ENCODE data around the gene SPON1. TPM values are rescaled to one million over a fixed set of nuclear protein-coding genes. Genes with fewer than 3 reads are reported as not detected.

Gene SPON1
- total RNA-seq, 6 experiments from 2014 or later = not detected

DNA sequence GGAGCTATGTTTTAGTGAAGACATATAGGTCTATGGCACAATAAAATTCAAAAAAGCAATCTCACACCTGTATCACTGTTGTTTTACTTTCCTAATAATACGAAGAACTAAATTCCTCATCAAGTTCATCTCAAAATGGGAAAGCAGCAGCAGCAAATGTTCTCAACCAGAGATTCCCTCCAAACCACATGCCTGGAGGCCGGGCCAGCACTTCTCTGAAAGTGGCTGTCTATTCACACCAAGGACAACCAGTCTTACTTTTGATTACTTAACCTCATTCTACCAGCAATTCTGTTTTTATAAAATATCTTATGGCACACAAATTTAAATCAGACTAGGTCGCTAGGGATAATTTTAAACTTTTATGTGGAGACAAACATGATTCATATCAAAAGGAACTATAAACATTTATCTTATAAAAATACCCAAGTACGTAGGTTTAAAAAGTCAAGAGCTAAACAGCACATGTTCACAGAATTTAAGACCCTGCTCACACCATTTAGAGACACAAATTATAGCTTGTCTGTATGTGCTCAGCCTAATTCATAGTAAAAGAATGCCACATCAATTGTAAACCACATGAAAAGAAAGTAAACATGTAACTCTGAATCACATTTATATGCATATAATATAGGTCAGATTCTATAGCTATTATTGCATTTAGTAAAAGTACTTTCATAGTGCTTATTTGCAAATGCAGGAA, 350.4 kb downstream of the SPON1 start:
- TF ChIP-seq, protein P1, sequence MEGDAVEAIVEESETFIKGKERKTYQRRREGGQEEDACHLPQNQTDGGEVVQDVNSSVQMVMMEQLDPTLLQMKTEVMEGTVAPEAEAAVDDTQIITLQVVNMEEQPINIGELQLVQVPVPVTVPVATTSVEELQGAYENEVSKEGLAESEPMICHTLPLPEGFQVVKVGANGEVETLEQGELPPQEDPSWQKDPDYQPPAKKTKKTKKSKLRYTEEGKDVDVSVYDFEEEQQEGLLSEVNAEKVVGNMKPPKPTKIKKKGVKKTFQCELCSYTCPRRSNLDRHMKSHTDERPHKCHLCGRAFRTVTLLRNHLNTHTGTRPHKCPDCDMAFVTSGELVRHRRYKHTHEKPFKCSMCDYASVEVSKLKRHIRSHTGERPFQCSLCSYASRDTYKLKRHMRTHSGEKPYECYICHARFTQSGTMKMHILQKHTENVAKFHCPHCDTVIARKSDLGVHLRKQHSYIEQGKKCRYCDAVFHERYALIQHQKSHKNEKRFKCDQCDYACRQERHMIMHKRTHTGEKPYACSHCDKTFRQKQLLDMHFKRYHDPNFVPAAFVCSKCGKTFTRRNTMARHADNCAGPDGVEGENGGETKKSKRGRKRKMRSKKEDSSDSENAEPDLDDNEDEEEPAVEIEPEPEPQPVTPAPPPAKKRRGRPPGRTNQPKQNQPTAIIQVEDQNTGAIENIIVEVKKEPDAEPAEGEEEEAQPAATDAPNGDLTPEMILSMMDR (IDR thresholded peaks at IDR 0.05) = no peak
- Mint-ChIP-seq H3K4me1 (ENCODE audit: low read depth) (peaks cover 49% of the 10 kb centered on the region), H3K4me3 (peak overlapping the region; percentile 70), H3K36me3 (ENCODE audit: low read depth) (peaks cover 5% of the 10 kb centered on the region; the same call in 1 of the 2 replicates), H3K9me3 (no peaks in the 10 kb centered on the region), H3K27ac (peak overlapping the region; percentile 77), H3K27me3 (ENCODE audit: insufficient read depth) (no peaks in the 10 kb centered on the region; the same call in 1 of the 2 replicates)
- peak; percentile 64 for DNase-seq

DNA sequence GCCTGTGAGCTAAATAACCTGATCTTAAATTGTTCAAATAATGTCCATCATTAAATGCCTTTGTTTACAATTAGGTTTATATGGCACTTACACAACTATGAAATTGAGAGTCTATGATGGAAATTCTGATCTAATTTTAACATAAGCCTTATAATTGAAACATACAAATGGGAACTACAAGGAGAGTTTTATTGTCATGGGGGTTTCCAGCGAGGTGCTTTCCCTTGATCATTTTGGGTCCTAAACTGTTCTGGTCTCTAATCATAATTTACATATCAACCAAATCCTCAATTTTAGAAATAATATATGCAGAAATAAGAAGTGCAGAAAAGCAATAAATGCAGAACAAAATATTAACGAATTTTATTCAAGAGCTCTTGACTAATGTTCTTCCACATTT, 351.6 kb downstream of the SPON1 start:
- no peak overlapping the region for H3K4me3 Mint-ChIP-seq
- peaks cover 61% of the 10 kb centered on the region for H3K4me1 Mint-ChIP-seq (ENCODE audit: low read depth)
- no peak for DNase-seq
- no peaks in the 10 kb centered on the region; the same call in 1 of the 2 replicates for H3K27me3 Mint-ChIP-seq (ENCODE audit: insufficient read depth)
- H3K36me3 Mint-ChIP-seq (ENCODE audit: low read depth) = peaks cover 5% of the 10 kb centered on the region; the same call in 1 of the 2 replicates
- no peaks in the 10 kb centered on the region for H3K9me3 Mint-ChIP-seq
- TF ChIP-seq, protein P1 (IDR thresholded peaks at IDR 0.05) = no peak
- no peak overlapping the region for H3K27ac Mint-ChIP-seq

DNA sequence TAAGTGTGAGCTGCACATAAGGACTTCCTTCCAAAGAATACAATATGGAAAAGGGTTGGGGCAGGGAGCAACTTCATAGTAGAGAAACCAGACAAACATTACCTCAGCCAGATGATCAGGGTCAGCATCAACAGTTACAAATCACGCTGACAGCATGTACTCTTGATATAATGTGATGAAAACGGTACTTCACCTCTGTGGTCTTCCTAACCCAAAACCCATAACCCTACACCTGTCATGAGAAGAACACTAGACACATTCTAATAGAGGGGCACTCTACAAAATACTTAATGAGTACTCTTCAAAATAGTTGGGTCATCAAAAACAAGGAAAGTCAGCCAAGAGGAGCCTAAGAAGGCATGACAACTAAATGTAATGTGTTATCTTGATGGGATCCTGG, 352.6 kb downstream of the SPON1 start:
- no peak overlapping the region for H3K4me3 Mint-ChIP-seq
- peaks cover 70% of the 10 kb centered on the region for H3K4me1 Mint-ChIP-seq (ENCODE audit: low read depth)
- H3K27me3 Mint-ChIP-seq (ENCODE audit: insufficient read depth) = no peaks in the 10 kb centered on the region; the same call in 1 of the 2 replicates
- H3K9me3 Mint-ChIP-seq = no peaks in the 10 kb centered on the region
- peaks cover 5% of the 10 kb centered on the region; the same call in 1 of the 2 replicates for H3K36me3 Mint-ChIP-seq (ENCODE audit: low read depth)
- DNase-seq = no peak
- TF ChIP-seq, protein P1 (IDR thresholded peaks at IDR 0.05) = no peak
- no peak overlapping the region for H3K27ac Mint-ChIP-seq
